ENCODE data around the gene OOSP4A. TPM values are rescaled to one million over a fixed set of nuclear protein-coding genes. Genes with fewer than 3 reads are reported as not detected.

Gene OOSP4A
- total RNA-seq = not detected

- ATAC-seq (replicated peaks) = no peak
Observed at GRCh38 chr11:59963733-59964132, at the start of gene OOSP4A. TSS of gene OOSP4A (plus strand) at chr11:59964033. CDS start at chr11:59964033, 0 bp downstream.

GRCh38 chr11:59918480-59918879 lies 45.4 kb upstream of the OOSP4A start:
- ATAC-seq (replicated peaks) = no peak
- H3K27ac Mint-ChIP-seq = no peak overlapping the region
- H3K36me3 Mint-ChIP-seq (ENCODE audit: low read depth) = no peaks in the 10 kb centered on the region
- peaks cover 18% of the 10 kb centered on the region for H3K9me3 Mint-ChIP-seq
- H3K4me1 Mint-ChIP-seq = no peaks in the 10 kb centered on the region
- no peak overlapping the region for H3K4me3 Mint-ChIP-seq
- peaks cover 3% of the 10 kb centered on the region for H3K27me3 Mint-ChIP-seq

More at GRCh38 chr11:59963733-59964132, at the start of gene OOSP4A:
- H3K9me3 Mint-ChIP-seq = no peaks in the 10 kb centered on the region
- H3K27me3 Mint-ChIP-seq = peaks cover 8% of the 10 kb centered on the region
- H3K4me1 Mint-ChIP-seq = no peaks in the 10 kb centered on the region
- H3K4me3 Mint-ChIP-seq = no peak within 1 kb of the TSS
- no peaks in the 10 kb centered on the region for H3K36me3 Mint-ChIP-seq (ENCODE audit: low read depth)
- no peak within 1 kb of the TSS for H3K27ac Mint-ChIP-seq

- no peak overlapping the region for H3K27ac Mint-ChIP-seq
- no peaks in the 10 kb centered on the region for H3K4me1 Mint-ChIP-seq
- no peaks in the 10 kb centered on the region for H3K36me3 Mint-ChIP-seq (ENCODE audit: low read depth)
- H3K9me3 Mint-ChIP-seq = peaks cover 21% of the 10 kb centered on the region
- no peak overlapping the region for H3K4me3 Mint-ChIP-seq
- H3K27me3 Mint-ChIP-seq = peaks cover 3% of the 10 kb centered on the region
- no peak for ATAC-seq (replicated peaks)
Observed at GRCh38 chr11:59918987-59919589, 44.7 kb upstream of the OOSP4A start.

- no peak overlapping the region for H3K27ac Mint-ChIP-seq
- H3K9me3 Mint-ChIP-seq = peaks cover 29% of the 10 kb centered on the region
Observed at GRCh38 chr11:59923813-59924212, 40.0 kb upstream of the OOSP4A start.

GRCh38 chr11:59931688-59932087 lies 32.1 kb upstream of the OOSP4A start:
- H3K4me3 Mint-ChIP-seq = no peak overlapping the region
- H3K9me3 Mint-ChIP-seq = peaks cover 14% of the 10 kb centered on the region
- H3K27ac Mint-ChIP-seq = no peak overlapping the region
- H3K4me1 Mint-ChIP-seq = no peaks in the 10 kb centered on the region
- H3K27me3 Mint-ChIP-seq = peaks cover 4% of the 10 kb centered on the region
- H3K36me3 Mint-ChIP-seq (ENCODE audit: low read depth) = no peaks in the 10 kb centered on the region
- ATAC-seq (replicated peaks) = no peak

More at GRCh38 chr11:59923813-59924212, 40.0 kb upstream of the OOSP4A start:
- Mint-ChIP-seq H3K36me3 (ENCODE audit: low read depth) (no peaks in the 10 kb centered on the region), H3K4me3 (no peak overlapping the region), H3K27me3 (no peaks in the 10 kb centered on the region), H3K4me1 (no peaks in the 10 kb centered on the region)
- no peak for ATAC-seq (replicated peaks)

GRCh38 chr11:59938132-59938531 lies 25.7 kb upstream of the OOSP4A start, which contains the start of gene OOSP1:
TSS of gene OOSP1 (plus strand) at chr11:59938432. CDS start at chr11:59938455, 23 bp downstream.
- H3K36me3 Mint-ChIP-seq (ENCODE audit: low read depth) = no peaks in the 10 kb centered on the region
- no peak within 1 kb of the TSS for H3K4me3 Mint-ChIP-seq
- no peaks in the 10 kb centered on the region for H3K4me1 Mint-ChIP-seq
- H3K27me3 Mint-ChIP-seq = peaks cover 11% of the 10 kb centered on the region
- no peak for ATAC-seq (replicated peaks)
- H3K9me3 Mint-ChIP-seq = no peaks in the 10 kb centered on the region
- H3K27ac Mint-ChIP-seq = no peak within 1 kb of the TSS

- Mint-ChIP-seq H3K27ac (no peak overlapping the region), H3K9me3 (no peaks in the 10 kb centered on the region), H3K36me3 (ENCODE audit: low read depth) (no peaks in the 10 kb centered on the region), H3K4me1 (no peaks in the 10 kb centered on the region), H3K4me3 (no peak overlapping the region), H3K27me3 (peaks cover 15% of the 10 kb centered on the region)
- ATAC-seq (replicated peaks) = no peak
Observed at GRCh38 chr11:59938718-59939117, 25.1 kb upstream of the OOSP4A start.

GRCh38 chr11:59939482-59939881 lies 24.4 kb upstream of the OOSP4A start:
- Mint-ChIP-seq H3K9me3 (no peaks in the 10 kb centered on the region), H3K36me3 (ENCODE audit: low read depth) (no peaks in the 10 kb centered on the region), H3K4me1 (no peaks in the 10 kb centered on the region), H3K4me3 (no peak overlapping the region), H3K27me3 (peaks cover 22% of the 10 kb centered on the region), H3K27ac (no peak overlapping the region)
- ATAC-seq (replicated peaks) = no peak

- peaks cover 28% of the 10 kb centered on the region for H3K27me3 Mint-ChIP-seq
- H3K4me3 Mint-ChIP-seq = no peak overlapping the region
- H3K27ac Mint-ChIP-seq = no peak overlapping the region
- no peaks in the 10 kb centered on the region for H3K36me3 Mint-ChIP-seq (ENCODE audit: low read depth)
- ATAC-seq (replicated peaks) = no peak
- H3K9me3 Mint-ChIP-seq = no peaks in the 10 kb centered on the region
- no peaks in the 10 kb centered on the region for H3K4me1 Mint-ChIP-seq
Observed at GRCh38 chr11:59941091-59941490, 22.7 kb upstream of the OOSP4A start.

GRCh38 chr11:59943997-59944714 lies 19.7 kb upstream of the OOSP4A start:
- H3K36me3 Mint-ChIP-seq (ENCODE audit: low read depth) = no peaks in the 10 kb centered on the region
- no peaks in the 10 kb centered on the region for H3K4me1 Mint-ChIP-seq
- H3K27me3 Mint-ChIP-seq = peaks cover 34% of the 10 kb centered on the region
- ATAC-seq (replicated peaks) = no peak
- no peaks in the 10 kb centered on the region for H3K9me3 Mint-ChIP-seq
- no peak overlapping the region for H3K27ac Mint-ChIP-seq
- no peak overlapping the region for H3K4me3 Mint-ChIP-seq

- H3K36me3 Mint-ChIP-seq (ENCODE audit: low read depth) = no peaks in the 10 kb centered on the region
- no peaks in the 10 kb centered on the region for H3K4me1 Mint-ChIP-seq
- ATAC-seq (replicated peaks) = no peak
- H3K27ac Mint-ChIP-seq = no peak overlapping the region
- peaks cover 37% of the 10 kb centered on the region for H3K27me3 Mint-ChIP-seq
- no peak overlapping the region for H3K4me3 Mint-ChIP-seq
- H3K9me3 Mint-ChIP-seq = no peaks in the 10 kb centered on the region
Observed at GRCh38 chr11:59944720-59945119, 19.1 kb upstream of the OOSP4A start.

- H3K4me1 Mint-ChIP-seq = no peaks in the 10 kb centered on the region
- no peak overlapping the region for H3K27ac Mint-ChIP-seq
- H3K4me3 Mint-ChIP-seq = no peak overlapping the region
- H3K27me3 Mint-ChIP-seq = peaks cover 28% of the 10 kb centered on the region
- ATAC-seq (replicated peaks) = no peak
- peaks cover 4% of the 10 kb centered on the region for H3K9me3 Mint-ChIP-seq
- H3K36me3 Mint-ChIP-seq (ENCODE audit: low read depth) = no peaks in the 10 kb centered on the region
Observed at GRCh38 chr11:59953463-59954218, 10.2 kb upstream of the OOSP4A start.

- H3K36me3 Mint-ChIP-seq (ENCODE audit: low read depth) = no peaks in the 10 kb centered on the region
- H3K27me3 Mint-ChIP-seq = peaks cover 26% of the 10 kb centered on the region
- H3K9me3 Mint-ChIP-seq = peaks cover 4% of the 10 kb centered on the region
- H3K27ac Mint-ChIP-seq = no peak overlapping the region
- H3K4me3 Mint-ChIP-seq = no peak overlapping the region
- ATAC-seq (replicated peaks) = no peak
- H3K4me1 Mint-ChIP-seq = no peaks in the 10 kb centered on the region
Observed at GRCh38 chr11:59954219-59954847, 9.5 kb upstream of the OOSP4A start.

- H3K27me3 Mint-ChIP-seq = peaks cover 19% of the 10 kb centered on the region
- H3K27ac Mint-ChIP-seq = no peak overlapping the region
Observed at GRCh38 chr11:59957094-59957493, 6.7 kb upstream of the OOSP4A start.

More at GRCh38 chr11:59957094-59957493, 6.7 kb upstream of the OOSP4A start:
- Mint-ChIP-seq H3K36me3 (ENCODE audit: low read depth) (no peaks in the 10 kb centered on the region), H3K9me3 (no peaks in the 10 kb centered on the region), H3K4me3 (no peak overlapping the region), H3K4me1 (no peaks in the 10 kb centered on the region)
- no peak for ATAC-seq (replicated peaks)

All from activated T-helper 17 cell treated with anti-CD3 and anti-CD28 coated beads, Interleukin-2, amount 50 U/mL, for 72 hours (primary cell).